HepG2 (cell line): ENCODE data around the gene SKI. TPM values are rescaled to one million over a fixed set of nuclear protein-coding genes. Genes with fewer than 3 reads are reported as not detected.

Source experiments
- ATAC-seq: fragments of 200-7000 bp; cut with Tn5 transposase; 3 replicates; pipeline ENCODE4 v1.9.1; 2020; ENCODE audit warnings: mild to moderate bottlenecking, moderate library complexity
- BruUV-seq: library from RNA; stranded (reverse); fragments of 400-500 nt; replicated peaks from 2 replicates; lab custom pipeline; 2021; lab: Mats Ljungman, UMichigan
- CTCF ChIA-PET: fragments of 300-600 bp; formaldehyde crosslinking; extraction: SDS; loops from one replicate; lab custom pipeline; 2021; ENCODE audit warnings: low total read pairs, inconsistent platforms, low intra/inter-chr PET ratio; lab: Yijun Ruan, JAX
- POLR2A ChIA-PET: fragments of 350-600 bp; sonication (Branson Sonifier 250); formaldehyde crosslinking; loops from one replicate; lab custom pipeline; 2020; ENCODE audit warnings: antibody characterized with exemption, inconsistent platforms; lab: Yijun Ruan, JAX
- DNase-seq: peaks from one replicate; pipeline ENCODE4 v3.0.0-alpha.2; 2015; ENCODE audit warnings: low spot score
- FAIRE-seq: peaks from 3 replicates; lab custom pipeline; 2011; peaks lifted over from hg19 to GRCh38; lab: Jason Lieb, UNC
- H2AFZ ChIP-seq: one replicate; pipeline ENCODE4 v1.6.1; 2011; ENCODE audit warnings: low read length, inconsistent platforms
- H3K27ac ChIP-seq: fragments of 300-600 bp; 3 replicates; pipeline ENCODE4 v1.8.0; 2011; ENCODE audit warnings: mixed run types, mild to moderate bottlenecking, mixed read lengths, low read length, inconsistent platforms; ENCODE audit not compliant: insufficient read depth; ENCODE audit errors: extremely low read length
- H3K27me3 ChIP-seq, 2 experiments: fragments of 200-600 bp in 1 of 2; 2 replicates in 1 of 2; 3 replicates in 1 of 2; pipeline versions ENCODE4 v1.6.0 to v1.8.0; 2011; ENCODE audit warnings: low read length in 2 of 2, mild to moderate bottlenecking in 2 of 2, moderate library complexity in 2 of 2, inconsistent platforms in 1 of 2; ENCODE audit not compliant: insufficient read depth in 2 of 2, control insufficient read depth in 1 of 2
- H3K36me3 ChIP-seq, 2 experiments: fragments of 200-600 bp in 1 of 2; replicated peaks in 1 of 2; 2 replicates in 1 of 2; 3 replicates in 1 of 2; pipeline versions ENCODE4 v1.5.1 to v1.8.0; 2011; ENCODE audit warnings: low read length in 2 of 2, inconsistent platforms in 1 of 2; ENCODE audit not compliant: insufficient read depth in 2 of 2, control insufficient read depth in 1 of 2
- H3K4me1 ChIP-seq: 2 replicates; pipeline ENCODE4 v1.5.1; 2012; ENCODE audit warnings: low read length, inconsistent platforms; ENCODE audit not compliant: insufficient read depth
- H3K4me2 ChIP-seq: 2 replicates; pipeline ENCODE4 v1.6.0; 2011; ENCODE audit warnings: low read depth, low read length, inconsistent platforms
- H3K4me3 ChIP-seq, 3 experiments: fragments of 200-600 bp in 1 of 3; sonication (generic), shearing (Covaris generic) in 1 of 3; replicated peaks in 1 of 3; 2 replicates each; pipeline ENCODE4 v1.5.1; 2011 to 2016; ENCODE audit warnings: low read length in 3 of 3, inconsistent platforms in 2 of 3, low read depth in 2 of 3, mild to moderate bottlenecking in 2 of 3, control low read depth in 1 of 3, mixed read lengths in 1 of 3; ENCODE audit not compliant: insufficient read depth in 1 of 3
- H3K79me2 ChIP-seq: one replicate; pipeline ENCODE4 v1.6.1; 2011; ENCODE audit warnings: low read length, inconsistent platforms; ENCODE audit not compliant: insufficient read depth
- H3K9ac ChIP-seq: 2 replicates; pipeline ENCODE4 v1.6.0; 2011; ENCODE audit warnings: mild to moderate bottlenecking, low read depth, low read length, inconsistent platforms; ENCODE audit not compliant: insufficient read depth
- H3K9me3 ChIP-seq: 2 replicates; pipeline ENCODE4 v1.5.1; 2012; ENCODE audit warnings: mild to moderate bottlenecking, low read length
- H4K20me1 ChIP-seq: 2 replicates; pipeline ENCODE4 v1.6.0; 2011; ENCODE audit warnings: inconsistent platforms, mild to moderate bottlenecking, low read length, moderate library complexity; ENCODE audit not compliant: insufficient read depth
- AGO1 ChIP-seq: fragments of 200-400 bp; formaldehyde crosslinking; IDR thresholded peaks from 2 replicates; pipeline ENCODE4 v1.6.1; 2017; ENCODE audit warnings: mild to moderate bottlenecking, low read depth, low read length, moderate library complexity; ENCODE audit not compliant: poor library complexity, severe bottlenecking
- DNMT3B ChIP-seq: conservative IDR thresholded peaks from 2 replicates; pipeline ENCODE4 v1.6.1; 2016; ENCODE audit warnings: missing biosample characterization, control low read depth
- HNRNPL ChIP-seq: fragments of 200-400 bp; formaldehyde crosslinking; IDR thresholded peaks from 2 replicates; pipeline ENCODE4 v1.6.1; 2017; ENCODE audit warnings: mild to moderate bottlenecking, low read depth, low read length
- LCORL ChIP-seq, 2 experiments: fragments of 450-650 bp in 1 of 2; sonication (generic) in 1 of 2; formaldehyde crosslinking in 1 of 2; IDR thresholded peaks; 2 replicates each; pipeline versions ENCODE4 v1.5.0 to v1.6.1; 2017 to 2020; ENCODE audit warnings: antibody characterized with exemption in 1 of 2, missing genetic modification reagents in 1 of 2
- MXD1 ChIP-seq: sonication (generic); formaldehyde crosslinking; IDR thresholded peaks from 2 replicates; pipeline ENCODE4 v1.4.0; 2020; ENCODE audit warnings: mild to moderate bottlenecking, missing genetic modification reagents
- RFXANK ChIP-seq: IDR thresholded peaks from 2 replicates; pipeline ENCODE4 v1.6.1; 2016
- RFXAP ChIP-seq: sonication (generic); formaldehyde crosslinking; IDR thresholded peaks from 2 replicates; pipeline ENCODE4 v1.4.0; 2020; ENCODE audit warnings: missing genetic modification reagents, borderline replicate concordance
- SMAD1 ChIP-seq: sonication (generic); formaldehyde crosslinking; IDR thresholded peaks from 2 replicates; pipeline ENCODE4 v1.4.0; 2020; ENCODE audit warnings: missing genetic modification reagents, low read depth, mild to moderate bottlenecking, borderline replicate concordance
- SOX6 ChIP-seq, 2 experiments: fragments of 450-650 bp in 1 of 2; sonication (generic) in 1 of 2; formaldehyde crosslinking in 1 of 2; IDR thresholded peaks; 2 replicates each; pipeline versions ENCODE4 v1.4.0 to v1.6.1; 2017 to 2020; ENCODE audit warnings: antibody characterized with exemption in 1 of 2, mild to moderate bottlenecking in 1 of 2, missing genetic modification reagents in 1 of 2
- SP1 ChIP-seq, 2 experiments: fragments of 450-650 bp in 1 of 2; sonication (generic) in 1 of 2; formaldehyde crosslinking in 1 of 2; IDR thresholded peaks; 2 replicates each; pipeline versions ENCODE4 v1.4.0 to v1.6.1; 2016 to 2020; ENCODE audit warnings: missing genetic modification reagents in 1 of 2
- TARDBP ChIP-seq: sonication (generic); formaldehyde crosslinking; IDR thresholded peaks from 2 replicates; pipeline ENCODE4 v1.8.0; 2022; ENCODE audit warnings: mild to moderate bottlenecking, missing genetic modification reagents
- ZBED4 ChIP-seq: sonication (generic); formaldehyde crosslinking; IDR thresholded peaks from 2 replicates; pipeline ENCODE4 v1.4.0; 2020; ENCODE audit warnings: missing genetic modification reagents, borderline replicate concordance
- ZBTB7B ChIP-seq: sonication (generic); formaldehyde crosslinking; IDR thresholded peaks from 2 replicates; pipeline ENCODE4 v1.4.0; 2020; ENCODE audit warnings: missing genetic modification reagents
- ZFY ChIP-seq: sonication (generic); formaldehyde crosslinking; IDR thresholded peaks from 2 replicates; pipeline ENCODE4 v1.4.0; 2020; ENCODE audit warnings: missing genetic modification reagents
- ZNF556 ChIP-seq: sonication (generic); formaldehyde crosslinking; IDR thresholded peaks from 2 replicates; pipeline ENCODE4 v1.4.0; 2020; ENCODE audit warnings: mild to moderate bottlenecking, missing genetic modification reagents, borderline replicate concordance
- ZNF567 ChIP-seq: sonication (generic); formaldehyde crosslinking; IDR thresholded peaks from 2 replicates; pipeline ENCODE4 v1.8.1; 2023; ENCODE audit warnings: mild to moderate bottlenecking, missing genetic modification reagents, borderline replicate concordance
- ZNF660 ChIP-seq: sonication (generic); formaldehyde crosslinking; IDR thresholded peaks from 2 replicates; pipeline ENCODE4 v1.5.1; 2020; ENCODE audit warnings: mild to moderate bottlenecking, low read depth, missing genetic modification reagents, borderline replicate concordance
- ZNF747 ChIP-seq: sonication (generic); formaldehyde crosslinking; IDR thresholded peaks from 2 replicates; pipeline ENCODE4 v1.8.1; 2023; ENCODE audit warnings: missing genetic modification reagents, mild to moderate bottlenecking, borderline replicate concordance
- WGBS: methylation state at CpG from one replicate; pipeline ENCODE4 v1.1.6; 2017; ENCODE audit warnings: low lambda C conversion rate; 5-methylcytosine and 5-hydroxymethylcytosine counted together
- in situ Hi-C: cut with HindIII; loops from 2 replicates; pipeline ENCODE4 v1.10.0; 2017; ENCODE audit warnings: low pct_unique_long_range_greater_than_20kb; ENCODE audit not compliant: extremely low pct_ligation_motif_present
- intact Hi-C: fragments of 100-400 bp; cut with micrococcal nuclease; formaldehyde crosslinking; loops from one replicate; pipeline ENCODE4 v1.10.0; 2022; ENCODE audit not compliant: unreplicated experiment
- polyA plus RNA-seq, 8 experiments: library from polyadenylated mRNA; depleted of rRNA in 3 of 8; stranded (reverse) in 7 of 8; unstranded in 1 of 8; fragments of >200 nt; fragmentation: Illumina TruSeq in 4 of 8; extraction: Trizol in 4 of 8; gene quantifications; 2 replicates each; pipeline versions ENCODE4 v1.2.1 to v1.2.3, GENCODE V29; 2011 to 2016; ENCODE audit warnings: low read depth in 4 of 8, missing spikeins in 1 of 8, mixed read lengths in 1 of 8; ENCODE audit not compliant: insufficient read depth in 1 of 8
- total RNA-seq, 5 experiments: library from RNA; depleted of rRNA; stranded (reverse); fragments of >200 nt; fragmentation: Illumina TruSeq; extraction: Trizol; gene quantifications; 2 replicates each; pipeline ENCODE4 v1.2.3, GENCODE V29; 2016; ENCODE audit warnings: low read depth in 1 of 5

The SKI gene
- total and polyA plus RNA-seq, 2 of the 13 experiments (the other 11 are each of a cell fraction or from before 2014, with no cell fraction given), result 4.7 to 6.9 TPM

GRCh38 chr1:2214541-2215241 is 13.4 kb upstream of the SKI start:
- no peak for DNase-seq
- peak overlapping the region; percentile 57 for H3K9ac ChIP-seq
- BruUV-seq, result no TSS peak
- H3K4me2 ChIP-seq, result peak overlapping the region; percentile 95
- H3K4me3 ChIP-seq, result peak overlapping the region; percentile 53 to 64 (median 54)
- no peaks in the 10 kb centered on the region for H3K79me2 ChIP-seq
- H3K4me1 ChIP-seq, result peaks cover 65% of the 10 kb centered on the region
- no peak overlapping the region for H2AFZ ChIP-seq
- no peak overlapping the region for H3K27ac ChIP-seq
- ATAC-seq, result peak; percentile 64
- POLR2A ChIA-PET, result interaction anchor here (0.7 to 1.4 kb wide), 4 partner anchors 16 to 20 kb away, joined by 3 to 4 read pairs (median 3); partner anchors contain the start of gene FAAP20
- CTCF ChIA-PET, result no interaction called here
- FAIRE-seq, result no peak
- H4K20me1 ChIP-seq, result no peaks in the 10 kb centered on the region
- in situ Hi-C loops (no loop called here), intact Hi-C loops (no loop called here)
- H3K27me3 ChIP-seq, result peaks cover 2 to 15% of the 10 kb centered on the region in 2 experiments; a peak in 2 of 5 replicates
- H3K9me3 ChIP-seq, result no peaks in the 10 kb centered on the region
- H3K36me3 ChIP-seq, result no peaks in the 10 kb centered on the region
- 1% methylated on average over 13 of the region's 21 CpGs for WGBS
- TF ChIP-seq RFXANK (CRISPR knock-in tag), result no peak
- peak; percentile 65; the same call in 1 of the 2 replicates for TF ChIP-seq SMAD1
- TF ChIP-seq ZBTB7B (CRISPR knock-in tag), result 0 out of 2 replicates have a peak, but pooled peaks have one; percentile 40
- no peak for TF ChIP-seq ZNF556 (CRISPR knock-in tag)
- TF ChIP-seq AGO1, result peak; percentile 75
- TF ChIP-seq MXD1 (CRISPR knock-in tag), result peak; percentile 65; the same call in 1 of the 2 replicates
- TF ChIP-seq ZNF567 (CRISPR knock-in tag), result peak; percentile 47; the same call in 1 of the 2 replicates
- TF ChIP-seq ZNF660 (CRISPR knock-in tag), result no peak
- peak; percentile 91 for TF ChIP-seq RFXAP (CRISPR knock-in tag)
- TF ChIP-seq HNRNPL, result peak; percentile 91; the same call in 1 of the 2 replicates
- TF ChIP-seq ZFY (CRISPR knock-in tag), result peak; percentile 57
- TF ChIP-seq DNMT3B (CRISPR knock-in tag), result no peak
- TF ChIP-seq SP1 (IDR thresholded peaks at IDR 0.05), result no peak
- no peak for TF ChIP-seq SP1 (CRISPR knock-in tag; IDR thresholded peaks at IDR 0.05)
- no peak for TF ChIP-seq ZNF747
- TF ChIP-seq SOX6 (IDR thresholded peaks at IDR 0.05), result no peak
- TF ChIP-seq SOX6 (CRISPR knock-in tag; IDR thresholded peaks at IDR 0.05), result peak; percentile 31; the same call in 1 of the 2 replicates
- TF ChIP-seq ZBED4, result 0 out of 2 replicates have a peak, but pooled peaks have one; percentile 26
- no peak for TF ChIP-seq LCORL (IDR thresholded peaks at IDR 0.05)
- TF ChIP-seq LCORL (CRISPR knock-in tag; IDR thresholded peaks at IDR 0.05), result 0 out of 2 replicates have a peak, but pooled peaks have one; percentile 29
- TF ChIP-seq TARDBP, result peak; percentile 41; the same call in 1 of the 2 replicates
